WI38 (cell line): Measurements from ENCODE around the gene MARCHF10.

Source experiments
- H3K4me3 ChIP-seq: 2 replicates; pipeline ENCODE4 v1.5.1; 2011; ENCODE audit warnings: low read depth, mild to moderate bottlenecking, control low read depth, low read length
- CTCF ChIP-seq: IDR thresholded peaks from 2 replicates; pipeline ENCODE4 v1.5.1; 2012; ENCODE audit warnings: low read depth, mild to moderate bottlenecking, control low read depth, low read length

Gene MARCHF10

DNA sequence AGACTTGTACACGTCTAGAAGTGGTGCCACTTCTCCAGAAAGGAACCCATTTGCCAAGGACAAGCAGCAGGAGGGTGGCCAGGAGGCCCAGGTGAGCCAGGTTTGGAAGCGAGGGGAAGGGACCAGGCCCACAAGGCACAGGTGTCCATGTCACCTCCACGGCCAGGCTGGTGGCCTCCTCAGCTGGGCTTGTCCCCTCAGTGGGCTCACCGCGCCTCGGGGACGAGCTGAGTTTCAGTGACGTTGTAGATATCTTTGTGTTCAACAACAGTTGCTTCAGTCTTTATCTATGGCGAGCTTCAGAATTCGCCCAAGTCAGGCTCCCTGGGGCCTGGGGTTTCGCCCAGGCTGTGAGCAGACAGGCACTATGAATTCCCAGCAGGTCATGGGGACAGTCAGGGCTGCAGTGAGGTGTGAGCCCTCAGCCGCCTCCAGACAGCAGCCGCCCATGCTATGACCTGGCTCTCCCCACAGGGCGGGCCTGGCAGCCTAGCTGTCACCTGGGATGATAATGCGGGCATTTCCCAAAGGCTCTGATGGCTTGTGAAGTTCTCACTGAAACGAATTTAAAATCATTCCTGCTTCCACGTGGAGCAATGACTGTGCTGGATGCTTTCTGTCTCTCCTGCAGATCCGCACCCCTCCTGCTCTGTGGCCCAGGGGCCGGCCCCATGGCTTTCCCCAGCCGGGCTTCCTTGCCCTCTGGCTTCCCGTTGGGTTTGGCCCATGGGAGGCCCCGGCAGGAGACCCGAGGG, 91.1 kb downstream of the MARCHF10 start:
- no peak overlapping the region for H3K4me3 ChIP-seq
- TF ChIP-seq CTCF, result no peak

DNA sequence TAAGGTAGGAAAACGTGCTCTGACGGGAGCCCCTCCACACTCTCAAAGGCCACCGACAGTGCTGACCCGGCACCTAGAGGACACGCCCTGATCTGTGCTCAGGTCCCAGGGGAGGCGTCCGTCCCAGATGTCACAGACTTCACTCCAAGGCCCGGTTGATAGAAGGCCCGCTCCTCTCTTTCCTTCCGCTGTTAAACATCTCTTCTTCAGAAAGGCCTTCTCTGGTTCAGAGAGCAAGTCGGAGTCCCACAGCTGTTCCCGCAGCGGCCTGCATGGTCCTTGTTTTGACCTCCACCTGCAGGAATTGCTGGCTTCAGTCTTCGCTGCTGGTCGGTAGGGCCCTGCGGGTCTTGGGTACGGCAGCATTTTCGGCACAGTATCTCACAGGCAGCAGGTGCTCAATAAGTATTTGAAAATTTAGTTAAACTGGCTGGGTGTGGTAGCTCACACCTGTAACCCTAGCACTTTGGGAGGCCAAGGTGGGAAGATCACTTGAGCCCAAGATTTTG, 92.2 kb downstream of the MARCHF10 start:
- no peak for TF ChIP-seq CTCF
- H3K4me3 ChIP-seq, result no peak overlapping the region

GRCh38 chr17:62714016-62714777, 93.9 kb downstream of the MARCHF10 start:
- no peak overlapping the region for H3K4me3 ChIP-seq
- no peak for TF ChIP-seq CTCF

- no peak for TF ChIP-seq CTCF
- H3K4me3 ChIP-seq, result no peak overlapping the region
Measured at GRCh38 chr17:62713086-62713881, 94.8 kb downstream of the MARCHF10 start.

DNA sequence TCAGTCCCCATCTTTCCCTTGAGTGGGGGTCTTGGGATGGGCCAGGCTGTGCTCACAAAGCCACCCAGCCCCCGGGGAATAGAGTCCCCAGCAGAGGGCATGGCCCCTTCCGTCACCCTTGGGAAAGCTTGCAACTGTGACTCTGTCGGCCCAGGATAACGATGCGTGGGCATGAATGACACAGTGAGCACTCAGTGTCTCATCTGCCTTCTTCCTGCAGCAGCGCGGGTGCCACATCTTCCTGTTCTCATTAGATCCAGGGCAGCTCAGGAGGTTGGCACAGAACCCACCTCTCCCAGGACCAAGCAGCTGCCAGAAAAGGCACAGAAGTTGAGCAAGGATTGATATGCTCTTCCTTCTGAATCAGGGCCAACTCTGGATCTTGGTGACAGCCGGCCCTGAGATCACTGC, 95.9 kb downstream of the MARCHF10 start:
- H3K4me3 ChIP-seq, result no peak overlapping the region
- no peak for TF ChIP-seq CTCF

- no peak overlapping the region for H3K4me3 ChIP-seq
- no peak for TF ChIP-seq CTCF
Measured at GRCh38 chr17:62708587-62708986, 99.5 kb downstream of the MARCHF10 start.
